NB4 (cell line): Measurements from ENCODE around the gene BCL2.

Experiments used
- DNase-seq: peaks from one replicate; pipeline ENCODE4 v3.0.0; 2010; ENCODE audit warnings: low read depth
- H3K4me3 ChIP-seq: one replicate; pipeline ENCODE4 v1.5.1; 2011; ENCODE audit warnings: mild to moderate bottlenecking, low read depth, low read length, moderate library complexity
- MYC ChIP-seq: IDR thresholded peaks from 2 replicates; pipeline ENCODE4 v1.6.1; 2011; ENCODE audit warnings: low read depth, low read length
- POLR2A ChIP-seq: IDR thresholded peaks from 2 replicates; pipeline ENCODE4 v1.6.1; 2011; ENCODE audit warnings: mild to moderate bottlenecking; ENCODE audit not compliant: insufficient read length; ENCODE audit errors: extremely low read depth
- TF ChIP-seq, protein P1 (sequence below): IDR thresholded peaks from one replicate; pipeline ENCODE4 v1.5.1; 2012; ENCODE audit warnings: low read depth, low read length
- TF ChIP-seq, protein P2 (sequence below): IDR thresholded peaks from 2 replicates; pipeline ENCODE4 v1.6.1; 2011; ENCODE audit warnings: low read depth, low read length

Gene BCL2

DNA sequence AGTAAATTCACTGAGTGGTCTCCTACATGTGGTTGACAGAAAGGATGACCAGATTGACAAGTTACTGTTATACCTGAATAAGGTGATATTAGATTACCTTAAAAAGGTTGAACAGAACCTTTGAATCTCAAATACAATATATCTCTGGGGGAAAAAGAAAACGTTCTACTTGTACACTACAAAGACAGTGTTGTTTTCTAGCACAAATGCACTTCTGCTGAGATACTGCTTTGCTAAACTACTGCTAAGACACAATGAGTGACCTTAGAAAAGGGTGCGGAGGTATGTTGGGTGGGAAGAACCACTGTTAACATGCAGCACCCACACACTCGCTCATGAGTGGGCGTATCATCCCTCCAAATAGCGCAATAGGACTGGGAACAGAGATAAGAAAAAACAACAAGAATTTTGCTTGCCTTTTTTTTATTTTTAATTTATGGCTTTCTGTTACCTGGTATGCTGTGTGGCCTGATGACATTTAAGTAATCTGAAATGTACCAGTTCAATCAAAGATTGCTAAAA, 6.1 kb downstream of the BCL2 start:
- peak overlapping the region; percentile 99 for H3K4me3 ChIP-seq
- DNase-seq = no peak
- TF ChIP-seq POLR2A (no peak), MYC (no peak)
- TF ChIP-seq, protein P1, sequence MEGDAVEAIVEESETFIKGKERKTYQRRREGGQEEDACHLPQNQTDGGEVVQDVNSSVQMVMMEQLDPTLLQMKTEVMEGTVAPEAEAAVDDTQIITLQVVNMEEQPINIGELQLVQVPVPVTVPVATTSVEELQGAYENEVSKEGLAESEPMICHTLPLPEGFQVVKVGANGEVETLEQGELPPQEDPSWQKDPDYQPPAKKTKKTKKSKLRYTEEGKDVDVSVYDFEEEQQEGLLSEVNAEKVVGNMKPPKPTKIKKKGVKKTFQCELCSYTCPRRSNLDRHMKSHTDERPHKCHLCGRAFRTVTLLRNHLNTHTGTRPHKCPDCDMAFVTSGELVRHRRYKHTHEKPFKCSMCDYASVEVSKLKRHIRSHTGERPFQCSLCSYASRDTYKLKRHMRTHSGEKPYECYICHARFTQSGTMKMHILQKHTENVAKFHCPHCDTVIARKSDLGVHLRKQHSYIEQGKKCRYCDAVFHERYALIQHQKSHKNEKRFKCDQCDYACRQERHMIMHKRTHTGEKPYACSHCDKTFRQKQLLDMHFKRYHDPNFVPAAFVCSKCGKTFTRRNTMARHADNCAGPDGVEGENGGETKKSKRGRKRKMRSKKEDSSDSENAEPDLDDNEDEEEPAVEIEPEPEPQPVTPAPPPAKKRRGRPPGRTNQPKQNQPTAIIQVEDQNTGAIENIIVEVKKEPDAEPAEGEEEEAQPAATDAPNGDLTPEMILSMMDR = no peak
- TF ChIP-seq, protein P2, sequence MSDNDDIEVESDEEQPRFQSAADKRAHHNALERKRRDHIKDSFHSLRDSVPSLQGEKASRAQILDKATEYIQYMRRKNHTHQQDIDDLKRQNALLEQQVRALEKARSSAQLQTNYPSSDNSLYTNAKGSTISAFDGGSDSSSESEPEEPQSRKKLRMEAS = no peak

DNA sequence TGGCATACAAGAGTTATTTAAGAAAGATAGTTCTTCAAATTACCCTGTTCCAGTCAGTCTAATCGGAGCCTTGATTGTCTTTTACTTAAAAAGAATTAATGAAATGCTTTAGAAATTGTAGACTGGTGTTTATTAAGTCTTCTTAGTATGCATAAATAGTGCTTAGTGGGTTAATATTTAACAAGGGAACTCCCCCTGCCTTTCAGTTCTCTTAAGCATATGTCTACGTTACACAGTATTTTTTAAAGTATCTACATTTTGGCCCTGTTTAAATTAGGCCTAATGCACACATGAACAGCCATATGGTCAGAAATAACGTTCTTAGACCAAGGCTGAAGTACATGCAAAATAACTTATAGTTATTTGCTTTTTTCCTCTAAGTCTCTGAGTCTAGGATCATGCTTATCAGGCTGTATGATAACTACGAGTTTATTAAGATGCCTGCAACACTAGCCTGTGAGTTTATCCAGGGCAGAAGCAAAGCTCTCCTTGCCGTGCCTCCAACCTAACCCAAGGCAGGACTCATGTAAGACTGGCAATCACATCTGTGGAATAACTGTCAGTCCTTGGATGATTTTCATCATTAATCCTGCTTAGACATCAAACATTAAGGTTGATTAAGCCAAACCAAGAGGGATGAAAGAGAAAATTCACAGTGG, 6.7 kb downstream of the BCL2 start:
- TF ChIP-seq, protein P1 = no peak
- TF ChIP-seq, protein P2 = no peak
- TF ChIP-seq POLR2A = no peak
- TF ChIP-seq MYC = no peak
- DNase-seq = no peak
- H3K4me3 ChIP-seq = peak overlapping the region; percentile 99

DNA sequence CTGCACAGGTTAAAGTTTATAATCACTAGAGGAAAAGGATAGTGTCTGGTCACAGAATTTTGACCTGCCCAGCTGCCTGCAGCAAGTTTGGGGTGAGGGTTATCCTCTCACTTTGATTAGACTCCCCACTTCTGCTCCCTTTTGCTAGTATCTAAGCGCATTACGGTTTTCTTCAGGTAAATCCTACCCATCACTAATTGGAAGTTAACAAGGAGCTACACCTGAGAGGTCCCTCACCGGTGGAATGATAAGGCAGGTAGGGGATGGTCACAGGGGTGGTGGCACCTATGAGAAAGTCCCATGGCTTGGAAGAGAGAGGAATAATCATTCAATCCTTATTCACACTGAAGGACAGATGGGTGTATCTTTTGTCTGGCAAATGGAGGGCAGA, 7.6 kb downstream of the BCL2 start:
- TF ChIP-seq POLR2A = no peak
- TF ChIP-seq, protein P1 = no peak
- TF ChIP-seq, protein P2 = no peak
- TF ChIP-seq MYC = no peak
- no peak overlapping the region for H3K4me3 ChIP-seq
- no peak for DNase-seq

DNA sequence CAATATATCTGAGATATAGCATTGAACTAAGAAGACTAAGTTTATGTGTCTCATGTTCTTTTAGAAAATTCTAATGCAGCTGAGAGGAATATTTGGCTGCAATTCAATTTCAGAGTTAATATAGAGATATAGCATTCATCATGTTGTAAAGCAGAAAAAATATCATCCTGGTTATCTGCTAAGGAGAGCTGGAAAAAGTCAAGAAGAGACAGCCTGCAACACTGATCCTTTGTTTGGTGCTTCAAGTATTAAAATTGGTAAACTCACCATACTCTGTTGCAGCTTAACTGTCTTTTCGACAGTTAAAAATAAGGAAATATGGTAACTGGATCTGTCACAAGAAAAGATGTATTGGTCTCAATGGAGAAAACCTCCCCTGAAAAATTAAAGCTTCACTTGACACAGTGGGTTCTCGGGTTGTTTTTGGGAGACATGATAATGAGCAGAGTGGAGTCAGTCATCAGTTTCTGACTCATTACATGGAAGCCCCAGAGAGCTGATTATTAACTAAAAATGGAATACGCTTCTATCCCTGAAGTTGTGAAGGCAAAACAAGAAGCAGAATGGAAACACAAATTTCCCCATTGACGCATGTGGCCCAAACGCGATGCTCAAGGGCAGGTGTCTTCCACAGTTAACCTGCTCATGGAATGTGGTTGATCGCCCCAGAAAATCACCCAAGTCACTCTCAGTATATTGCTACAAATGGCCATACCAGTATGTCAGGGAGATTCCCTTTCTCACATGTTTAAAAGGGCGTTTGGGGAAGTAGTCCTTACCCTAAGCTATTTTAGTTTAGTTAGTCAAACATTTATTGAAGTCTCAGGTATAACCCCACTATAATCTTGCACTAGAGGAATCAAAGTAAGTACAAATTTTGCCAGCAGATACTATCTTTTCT, 8.2 kb downstream of the BCL2 start:
- no peak for DNase-seq
- H3K4me3 ChIP-seq = no peak overlapping the region
- no peak for TF ChIP-seq MYC
- TF ChIP-seq, protein P2 = no peak
- TF ChIP-seq, protein P1 = no peak
- no peak for TF ChIP-seq POLR2A

DNA sequence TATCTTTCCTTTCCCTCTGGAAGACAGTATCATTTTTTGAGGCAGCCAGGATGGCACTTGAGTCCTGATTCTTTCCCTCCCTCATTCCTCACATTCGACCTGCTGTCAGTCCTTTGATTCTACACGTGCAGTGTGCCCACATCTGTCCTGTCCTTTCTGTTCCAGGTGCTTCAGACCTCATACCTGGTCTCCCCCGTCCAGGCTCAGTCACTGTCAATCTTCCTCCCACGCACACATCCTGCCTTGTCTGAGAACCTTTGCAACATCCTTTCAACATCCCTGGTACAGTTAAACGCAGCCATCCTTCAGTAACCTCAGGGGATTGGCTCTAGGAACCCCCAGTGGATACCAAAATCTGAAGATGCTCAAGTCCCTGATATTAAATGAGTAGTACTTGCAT, 10.1 kb downstream of the BCL2 start:
- TF ChIP-seq, protein P1 = no peak
- TF ChIP-seq POLR2A = no peak
- TF ChIP-seq, protein P2 = no peak

More for the DNA sequence above, 10.1 kb downstream of the BCL2 start:
- no peak overlapping the region for H3K4me3 ChIP-seq
- no peak for DNase-seq
